GM19455 (cell line): Measurements from ENCODE around the gene RPS24.
"Not testable (repeated sequence)": the region's sequence is repeated elsewhere in the genome, so short reads cannot be mapped to it uniquely, and the experiment has no call there.

Experiments used
- ATAC-seq: cut with Tn5 transposase; IDR thresholded peaks from one replicate; pipeline ENCODE4 v1.9.1; 2021; ENCODE audit not compliant: unreplicated experiment

The RPS24 gene

DNA sequence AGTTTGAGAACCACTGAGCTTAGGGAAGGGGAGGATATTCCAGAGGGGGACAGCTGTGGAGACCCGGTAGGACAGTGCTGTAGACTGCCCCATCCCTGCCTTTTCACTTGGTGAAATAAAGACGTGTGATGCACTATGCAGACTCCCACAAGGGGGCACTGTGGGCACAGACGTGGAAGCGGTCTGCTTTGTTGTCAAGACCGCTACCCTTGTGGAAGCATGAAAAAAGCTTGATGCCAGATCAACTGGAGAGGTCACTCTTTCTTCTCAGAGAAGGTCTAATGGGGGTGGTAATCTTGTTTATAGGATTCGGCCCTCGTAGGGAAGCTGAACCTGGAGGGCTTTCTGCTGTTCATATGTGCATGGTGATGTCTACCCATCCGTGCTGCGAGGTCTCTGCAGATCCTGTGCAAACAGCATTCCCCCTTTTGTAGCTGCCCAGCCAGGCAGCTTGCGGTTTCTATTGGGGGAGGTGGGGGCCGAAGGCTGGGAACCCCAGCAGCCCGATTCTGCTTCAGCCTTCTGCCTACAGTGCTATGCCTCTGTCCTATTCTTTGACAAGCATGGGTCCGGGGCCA lies 13.7 kb downstream of the RPS24 start:
- ATAC-seq: no peak

DNA sequence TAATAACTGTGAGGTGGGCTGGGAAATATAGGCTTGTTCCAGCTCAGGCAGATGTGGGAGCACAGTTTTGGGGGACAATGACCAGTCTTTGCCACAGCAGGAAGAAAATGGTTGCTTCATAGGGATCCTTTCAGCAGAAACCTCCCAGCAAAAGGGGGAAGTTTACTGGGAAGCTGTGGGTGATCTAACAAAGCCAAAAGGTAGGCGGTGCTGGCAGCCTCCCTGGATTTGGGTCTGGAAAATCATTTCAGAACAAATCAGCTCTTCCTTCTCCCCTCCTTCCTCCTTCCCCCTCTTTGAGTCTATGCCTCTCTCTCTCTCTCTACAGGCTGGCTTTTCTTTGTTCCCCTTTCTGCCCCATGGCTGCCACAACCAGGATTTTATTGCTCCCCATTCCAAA lies 16.2 kb downstream of the RPS24 start:
- no peak for ATAC-seq

- ATAC-seq: no peak
Observed at GRCh38 chr10:78053211-78053868, 19.7 kb downstream of the RPS24 start.

- ATAC-seq: no peak
Observed at GRCh38 chr10:78058562-78058961, 24.9 kb downstream of the RPS24 start.

- no peak for ATAC-seq
Observed at GRCh38 chr10:78059906-78060702, 26.4 kb downstream of the RPS24 start.

- ATAC-seq: no peak
Observed at GRCh38 chr10:78062296-78062695, 28.6 kb downstream of the RPS24 start.

- ATAC-seq: no peak
Observed at GRCh38 chr10:78063236-78063635, 29.6 kb downstream of the RPS24 start.

- ATAC-seq: not testable (repeated sequence)
Observed at GRCh38 chr10:78064919-78065318, 31.3 kb downstream of the RPS24 start.

DNA sequence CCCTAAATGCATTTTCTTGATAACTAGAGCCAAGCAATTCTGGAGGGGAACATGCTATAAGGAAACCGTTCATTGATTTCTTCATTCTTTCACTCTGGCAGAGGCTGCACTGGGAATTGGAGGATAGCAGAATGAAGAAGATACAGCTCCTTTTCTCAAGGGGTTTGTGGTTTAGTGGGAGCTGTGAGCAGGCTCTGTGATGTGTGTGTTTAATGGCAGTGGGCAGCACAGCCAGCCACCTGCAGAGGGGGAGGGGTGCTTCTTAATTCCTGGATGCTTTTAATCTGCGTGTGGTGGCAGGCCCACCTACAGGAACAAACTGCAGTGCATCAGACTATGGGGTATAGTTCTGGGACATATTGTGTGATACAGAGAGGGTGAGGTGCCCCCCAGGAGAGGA lies 31.9 kb downstream of the RPS24 start:
- no peak for ATAC-seq

DNA sequence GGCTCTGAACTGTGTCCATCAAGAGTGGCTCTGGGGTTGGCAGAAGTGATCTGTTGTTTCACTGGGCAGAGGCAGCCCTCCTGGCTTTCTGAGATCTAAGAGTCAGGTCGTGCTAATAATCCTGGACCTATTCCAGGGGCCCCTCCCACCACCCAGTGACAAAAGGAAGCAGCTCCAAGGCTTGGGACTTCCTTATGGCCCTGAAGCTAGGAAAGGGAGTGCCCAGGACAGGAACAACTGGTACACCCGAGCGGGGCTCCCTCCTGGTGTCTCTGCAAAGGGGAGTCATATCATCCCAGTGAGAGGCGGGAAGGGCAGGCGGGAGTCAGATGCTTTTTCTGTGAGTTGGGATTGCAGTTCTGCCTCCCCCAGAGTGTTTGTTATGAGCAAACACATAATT lies 32.3 kb downstream of the RPS24 start:
- no peak for ATAC-seq

GRCh38 chr10:78066728-78067430 lies 33.2 kb downstream of the RPS24 start:
- ATAC-seq: no peak

GRCh38 chr10:78069151-78069550 lies 35.5 kb downstream of the RPS24 start:
- ATAC-seq: no peak

GRCh38 chr10:78070064-78070463 lies 36.4 kb downstream of the RPS24 start:
- not testable (repeated sequence) for ATAC-seq

DNA sequence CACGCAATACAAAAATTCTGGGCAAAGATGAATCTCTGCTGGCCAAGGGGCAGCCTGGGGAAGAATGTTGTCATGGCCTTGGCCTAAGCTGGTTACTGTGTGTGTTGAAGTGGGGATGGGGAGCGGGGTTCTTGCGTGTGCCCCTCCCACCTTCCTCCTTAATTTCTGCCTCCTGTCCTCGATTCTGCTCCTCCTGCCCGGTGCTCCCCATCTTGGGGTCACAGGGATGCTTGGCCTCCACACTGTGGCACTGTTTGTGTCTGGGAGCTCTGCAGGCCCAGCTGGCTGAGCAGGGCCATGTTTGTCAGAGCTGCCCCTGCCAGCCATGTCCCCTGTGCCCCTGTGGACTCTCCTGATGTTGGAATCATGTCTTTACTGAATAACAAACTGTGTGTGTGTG lies 37.1 kb downstream of the RPS24 start:
- ATAC-seq: no peak

DNA sequence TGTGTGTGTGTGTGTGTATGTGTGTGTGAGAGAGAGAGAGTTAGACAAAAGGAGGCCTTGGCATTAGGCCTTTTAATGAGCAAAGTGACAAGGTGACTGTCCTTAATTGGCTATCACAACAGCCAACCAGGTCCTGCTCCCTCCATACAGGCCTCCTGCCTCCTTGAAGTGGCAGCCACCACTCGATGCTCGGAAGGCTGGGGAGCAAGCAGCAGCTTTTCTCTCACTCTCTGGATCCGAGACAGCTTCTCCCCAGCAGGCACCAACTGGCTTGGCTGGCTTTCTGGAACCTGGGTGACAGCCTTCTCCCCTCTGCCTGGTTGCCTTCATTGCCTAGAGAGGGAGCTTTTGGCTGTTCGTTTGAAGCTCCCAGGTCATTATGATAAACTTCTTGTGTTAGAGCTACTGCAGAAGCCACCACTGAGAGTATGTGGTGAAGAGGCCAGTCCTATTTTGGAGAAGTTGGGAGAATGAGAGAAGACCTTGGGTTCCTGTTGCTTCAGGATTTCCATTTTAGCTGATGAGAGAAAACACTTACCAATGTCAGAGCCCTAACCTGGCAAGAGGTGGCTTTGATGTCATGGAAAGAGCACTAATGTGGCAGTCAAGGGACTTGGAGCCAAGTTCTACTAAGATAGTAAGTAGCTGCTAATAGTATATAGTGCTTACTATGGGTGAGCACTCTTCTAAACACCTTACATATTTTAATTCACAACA lies 37.6 kb downstream of the RPS24 start:
- no peak for ATAC-seq

DNA sequence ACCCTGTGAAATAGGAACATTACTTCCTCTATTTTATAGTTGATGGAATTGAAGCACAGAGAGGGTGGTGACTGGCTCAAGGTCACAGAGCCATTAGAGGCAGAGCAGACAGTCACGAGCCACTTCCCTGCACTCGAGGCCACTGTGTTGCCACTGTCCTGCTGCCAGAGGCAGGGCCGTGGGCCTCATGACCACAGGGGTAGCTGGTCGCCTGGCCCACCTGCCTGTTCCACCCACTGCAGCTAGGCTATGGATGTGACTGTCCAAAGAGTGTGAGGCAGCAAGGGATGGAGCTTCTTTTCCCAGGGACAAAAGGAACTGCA lies 38.2 kb downstream of the RPS24 start:
- ATAC-seq: no peak

- ATAC-seq: no peak
Observed at GRCh38 chr10:78072504-78072903, 38.8 kb downstream of the RPS24 start.

DNA sequence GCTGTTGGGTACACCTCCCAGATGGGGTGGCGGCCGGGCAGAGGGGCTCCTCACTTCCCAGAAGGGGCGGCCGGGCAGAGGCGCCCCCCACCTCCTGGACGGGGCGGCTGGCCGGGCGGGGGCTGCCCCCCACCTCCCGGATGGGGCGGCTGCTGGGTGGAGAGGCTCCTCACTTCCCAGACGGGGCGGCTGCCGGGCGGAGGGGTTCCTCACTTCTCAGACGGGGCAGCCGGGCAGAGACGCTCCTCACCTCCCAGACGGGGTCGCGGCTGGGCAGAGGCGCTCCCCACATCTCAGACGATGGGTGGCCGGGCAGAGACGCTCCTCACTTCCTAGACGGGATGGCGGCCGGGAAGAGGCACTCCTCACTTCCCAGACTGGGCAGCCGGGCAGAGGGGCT lies 42.1 kb downstream of the RPS24 start:
- not testable (repeated sequence) for ATAC-seq

DNA sequence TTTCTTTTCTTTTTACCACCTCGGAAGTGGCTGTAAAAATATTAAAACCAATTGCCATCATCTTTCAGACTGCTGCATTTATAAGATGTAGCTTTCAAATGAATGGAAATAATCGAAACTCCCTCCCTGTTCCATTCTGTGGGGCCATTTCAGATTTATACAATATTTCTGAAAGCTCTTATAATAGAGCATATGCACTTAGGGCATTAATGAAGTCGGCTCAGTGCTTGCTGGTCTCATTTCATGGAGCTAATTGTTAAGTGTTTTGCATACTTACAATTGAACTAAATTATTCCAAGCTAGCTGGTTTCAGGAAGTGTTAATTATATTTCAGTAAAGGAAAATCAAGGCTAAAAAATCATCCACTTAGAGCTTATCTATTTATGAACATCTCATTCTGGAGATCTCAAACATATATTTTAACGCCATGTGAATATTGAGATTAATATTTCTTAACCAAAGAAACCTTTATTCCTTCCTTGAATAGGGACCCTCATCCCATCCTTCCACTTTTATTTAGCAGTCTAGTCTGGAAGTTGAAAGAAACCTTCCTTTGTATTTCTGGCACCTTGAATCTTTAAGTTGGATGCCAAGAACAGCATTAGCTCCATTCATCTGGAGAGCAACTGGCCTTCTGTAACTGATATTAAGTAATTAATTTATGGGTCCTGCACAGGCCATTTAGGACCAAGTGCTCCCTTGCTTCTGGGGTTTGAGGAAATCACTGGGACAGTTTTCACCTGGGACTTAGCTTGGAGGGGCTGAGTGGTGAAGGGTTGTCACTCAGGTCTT lies 45.1 kb downstream of the RPS24 start:
- ATAC-seq: no peak

DNA sequence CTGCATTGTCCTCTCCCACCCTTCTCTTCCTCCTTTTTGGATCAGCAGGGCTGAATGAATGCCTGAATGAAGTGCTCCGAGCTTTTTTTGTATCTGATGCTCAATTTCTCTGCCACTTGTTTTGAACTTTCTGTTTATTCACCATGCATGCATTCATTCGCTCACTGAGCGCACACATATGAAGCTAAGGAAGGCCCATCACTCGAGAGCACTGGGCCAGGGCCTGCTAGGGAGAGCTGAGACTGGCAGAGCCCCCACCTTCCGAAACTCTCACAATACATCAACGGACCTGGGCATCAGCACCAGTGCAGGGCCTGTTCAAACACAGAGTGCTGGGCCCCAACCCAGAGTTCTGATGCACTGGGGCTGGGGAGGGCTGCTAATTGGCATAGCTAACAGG lies 45.7 kb downstream of the RPS24 start:
- ATAC-seq: no peak
